ENCODE data around the gene CPSF3. TPM values are rescaled to one million over a fixed set of nuclear protein-coding genes. Genes with fewer than 3 reads are reported as not detected.

CPSF3 gene
- total and polyA plus RNA-seq, 9 of the 15 experiments (the other 6 are each of a cell fraction or from before 2014, with no cell fraction given), result 54.2 to 151 (median 94.5) TPM

GRCh38 chr2:9424447-9425164, 1.2 kb downstream of the CPSF3 start (continued):
- 0 out of 2 replicates have a peak, but pooled peaks have one; percentile 7 for TF ChIP-seq MGA (IDR thresholded peaks at IDR 0.05)
- 0 out of 2 replicates have a peak, but pooled peaks have one; percentile 43 for TF ChIP-seq TGIF2 (CRISPR knock-in tag; IDR thresholded peaks at IDR 0.05)
- 0 out of 2 replicates have a peak, but pooled peaks have one; percentile 47 for TF ChIP-seq PREB (CRISPR knock-in tag; IDR thresholded peaks at IDR 0.05)
